Fibroblast of mammary gland (primary cell): ENCODE measurements around the gene ANO4.

Source experiments
- DNase-seq: peaks from one replicate; pipeline ENCODE4 v3.0.0-alpha.2; 2010; ENCODE audit warnings: low read depth
- H3K4me3 ChIP-seq: 2 replicates; pipeline ENCODE4 v1.5.1; 2011; ENCODE audit warnings: low read depth, mild to moderate bottlenecking, low read length, moderate library complexity; ENCODE audit not compliant: control insufficient read depth
- TF ChIP-seq, protein P1 (sequence below): conservative IDR thresholded peaks from 2 replicates; pipeline ENCODE4 v1.5.1; 2011; ENCODE audit warnings: low read depth, low read length, inconsistent platforms; ENCODE audit not compliant: control insufficient read depth, insufficient read depth

ANO4 gene

DNA sequence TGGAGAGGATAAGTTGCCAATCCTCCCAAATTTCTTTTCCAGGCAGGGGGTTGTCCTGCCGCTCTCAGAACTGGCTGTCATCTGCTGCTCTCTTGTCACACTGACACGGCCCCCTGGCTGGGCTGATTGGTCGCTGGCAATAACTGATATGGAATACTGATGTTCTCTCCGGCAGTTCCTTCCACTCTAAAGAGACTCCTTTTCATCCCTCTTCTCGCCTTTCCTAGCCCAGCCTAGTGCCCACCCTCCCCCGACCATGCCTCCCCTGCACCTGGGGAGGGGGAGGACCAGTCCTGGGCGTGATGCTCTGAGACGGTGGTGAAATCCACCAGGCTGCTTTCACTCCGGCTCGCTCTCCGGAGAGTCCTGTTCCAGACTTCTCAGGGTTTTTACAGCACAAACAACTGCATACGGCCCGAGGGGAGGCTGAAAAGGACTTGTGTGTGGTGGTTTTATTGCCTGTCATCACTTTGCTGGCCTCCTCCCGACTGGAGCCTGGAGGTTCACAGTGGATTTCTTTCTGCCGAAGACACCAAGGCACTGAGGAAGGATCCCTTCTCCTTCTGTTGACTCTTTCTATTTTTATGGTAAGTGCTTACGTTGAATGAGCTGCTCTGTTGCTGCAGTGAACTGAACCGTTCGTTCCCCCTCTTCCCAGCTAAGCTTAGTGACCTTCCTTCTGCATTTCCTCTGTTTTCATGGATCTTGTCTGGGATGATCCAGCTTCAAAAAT is at the start of gene ANO4:
Gene ANO4 (plus strand): TSS at position 336 of the 733 bp plus-strand sequence. CDS start 107,010 bp downstream, outside the sequence.
- TF ChIP-seq, protein P1, sequence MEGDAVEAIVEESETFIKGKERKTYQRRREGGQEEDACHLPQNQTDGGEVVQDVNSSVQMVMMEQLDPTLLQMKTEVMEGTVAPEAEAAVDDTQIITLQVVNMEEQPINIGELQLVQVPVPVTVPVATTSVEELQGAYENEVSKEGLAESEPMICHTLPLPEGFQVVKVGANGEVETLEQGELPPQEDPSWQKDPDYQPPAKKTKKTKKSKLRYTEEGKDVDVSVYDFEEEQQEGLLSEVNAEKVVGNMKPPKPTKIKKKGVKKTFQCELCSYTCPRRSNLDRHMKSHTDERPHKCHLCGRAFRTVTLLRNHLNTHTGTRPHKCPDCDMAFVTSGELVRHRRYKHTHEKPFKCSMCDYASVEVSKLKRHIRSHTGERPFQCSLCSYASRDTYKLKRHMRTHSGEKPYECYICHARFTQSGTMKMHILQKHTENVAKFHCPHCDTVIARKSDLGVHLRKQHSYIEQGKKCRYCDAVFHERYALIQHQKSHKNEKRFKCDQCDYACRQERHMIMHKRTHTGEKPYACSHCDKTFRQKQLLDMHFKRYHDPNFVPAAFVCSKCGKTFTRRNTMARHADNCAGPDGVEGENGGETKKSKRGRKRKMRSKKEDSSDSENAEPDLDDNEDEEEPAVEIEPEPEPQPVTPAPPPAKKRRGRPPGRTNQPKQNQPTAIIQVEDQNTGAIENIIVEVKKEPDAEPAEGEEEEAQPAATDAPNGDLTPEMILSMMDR: no peak
- DNase-seq: no peak
- H3K4me3 ChIP-seq: no peak within 1 kb of the TSS

DNA sequence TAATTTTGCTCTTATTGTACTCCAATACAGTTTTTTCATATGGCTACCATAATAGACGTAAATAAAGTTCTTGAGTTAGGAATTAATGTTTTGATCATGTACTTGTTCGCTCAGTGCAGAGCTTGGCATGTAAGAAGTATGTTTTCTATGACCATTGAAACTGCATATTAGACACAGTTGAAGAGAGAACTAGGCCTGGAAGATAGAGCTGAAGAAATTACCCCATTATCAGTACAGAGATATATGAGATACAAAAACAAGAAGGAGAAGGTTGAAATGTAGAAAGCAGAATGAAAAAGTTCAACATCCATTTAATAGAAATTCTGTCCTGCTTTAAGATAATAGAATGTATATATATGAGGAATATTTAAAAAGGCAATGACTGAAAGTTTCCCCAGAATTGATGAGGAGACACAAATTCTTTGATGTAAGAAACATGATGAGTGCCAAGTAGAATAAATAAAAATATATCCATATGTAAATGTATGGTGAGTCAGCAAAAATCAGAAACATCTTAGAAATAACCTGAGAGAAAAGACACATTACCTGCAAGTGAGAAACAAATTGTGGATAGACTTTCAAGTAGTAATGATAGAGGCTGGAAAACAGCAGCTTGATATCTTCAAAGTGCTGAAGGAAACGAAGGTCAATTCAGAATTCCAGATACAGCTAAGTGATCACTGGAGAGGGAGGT is 49.1 kb upstream of the ANO4 start:
- TF ChIP-seq, protein P1: no peak
- H3K4me3 ChIP-seq: no peak overlapping the region
- no peak for DNase-seq

DNA sequence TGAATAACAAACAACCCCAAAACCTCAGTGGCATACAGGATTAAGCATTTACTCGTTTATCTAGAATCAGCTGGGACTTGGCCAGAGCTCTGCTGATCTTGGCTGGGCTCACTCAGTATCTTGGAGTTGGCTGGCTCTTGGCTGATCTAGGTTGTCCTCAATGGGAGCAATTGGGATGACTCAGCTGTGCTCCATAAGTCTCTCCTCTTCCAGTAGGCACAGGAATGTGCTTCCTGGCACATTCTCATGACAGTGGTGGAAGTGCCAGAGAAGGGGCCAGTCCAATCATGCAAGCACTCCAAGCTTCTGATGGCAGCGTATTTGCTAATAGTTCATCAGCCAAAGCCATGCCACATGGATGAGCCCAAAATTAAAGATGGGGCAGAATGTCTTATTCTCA is 41.7 kb upstream of the ANO4 start:
- peak; percentile 68 for DNase-seq
- no peak overlapping the region for H3K4me3 ChIP-seq
- TF ChIP-seq, protein P1: no peak

DNA sequence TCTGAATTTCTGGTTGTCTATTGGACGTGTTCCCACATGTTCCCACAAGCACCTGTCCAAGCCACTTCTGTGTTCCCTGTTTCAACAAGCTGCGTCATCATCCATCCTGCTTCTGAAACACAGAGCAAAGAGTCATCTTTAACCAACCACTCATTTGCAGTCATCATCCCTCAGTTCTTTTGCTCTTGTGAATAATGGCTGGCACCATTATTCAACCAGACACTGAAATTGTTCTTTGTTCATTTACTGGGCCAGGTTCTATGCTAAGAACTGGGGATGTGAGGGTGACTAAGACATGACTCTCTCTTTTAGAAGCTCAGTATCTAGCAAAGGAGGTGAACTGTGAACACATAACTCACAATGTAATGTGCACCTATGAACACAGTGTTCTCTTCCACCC is 40.7 kb upstream of the ANO4 start:
- H3K4me3 ChIP-seq: no peak overlapping the region
- TF ChIP-seq, protein P1: no peak
- peak; percentile 93 for DNase-seq

DNA sequence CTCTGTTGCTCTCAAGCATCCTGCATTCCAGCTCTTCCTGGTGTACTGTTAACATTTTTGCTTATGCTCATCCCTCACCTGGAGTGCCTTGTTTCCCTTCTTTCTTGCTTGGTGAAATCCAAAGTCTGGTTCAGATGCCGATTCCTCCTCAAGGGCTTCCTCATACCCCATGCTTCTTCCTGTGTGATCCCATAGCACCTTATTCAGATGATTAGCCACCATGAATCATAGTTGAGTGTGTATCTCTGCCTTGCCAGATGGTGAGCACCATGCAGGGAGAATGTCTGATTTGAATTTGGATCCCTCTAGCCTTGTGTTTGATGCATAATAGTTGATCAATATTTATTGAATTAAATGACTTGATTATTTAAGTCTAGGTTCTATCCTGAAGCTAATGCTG is 39.4 kb upstream of the ANO4 start:
- TF ChIP-seq, protein P1: no peak
- peak; percentile 79 for DNase-seq
- no peak overlapping the region for H3K4me3 ChIP-seq

DNA sequence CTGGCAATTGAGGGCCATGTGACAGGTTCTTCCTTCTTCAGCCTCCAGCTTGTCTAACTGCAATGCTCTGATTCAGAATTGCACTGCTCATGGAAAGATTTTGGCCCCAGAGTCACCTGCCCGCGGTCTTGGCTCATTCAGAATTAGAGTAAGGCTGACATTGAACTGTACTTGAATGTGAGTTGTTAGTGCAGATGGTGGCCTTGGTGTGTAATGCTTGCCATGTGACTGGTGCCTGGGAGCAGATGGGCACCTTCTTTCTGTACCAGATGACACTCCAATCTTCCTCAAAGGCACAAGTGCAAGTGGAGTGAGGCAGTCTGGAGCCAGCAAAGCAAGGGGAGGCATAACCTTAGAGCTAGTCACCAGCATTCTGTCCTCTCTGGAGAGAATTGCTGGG is 36.5 kb upstream of the ANO4 start:
- TF ChIP-seq, protein P1: no peak
- no peak for DNase-seq
- H3K4me3 ChIP-seq: no peak overlapping the region
